ENCODE results near the gene NDUFV3.

DNA sequence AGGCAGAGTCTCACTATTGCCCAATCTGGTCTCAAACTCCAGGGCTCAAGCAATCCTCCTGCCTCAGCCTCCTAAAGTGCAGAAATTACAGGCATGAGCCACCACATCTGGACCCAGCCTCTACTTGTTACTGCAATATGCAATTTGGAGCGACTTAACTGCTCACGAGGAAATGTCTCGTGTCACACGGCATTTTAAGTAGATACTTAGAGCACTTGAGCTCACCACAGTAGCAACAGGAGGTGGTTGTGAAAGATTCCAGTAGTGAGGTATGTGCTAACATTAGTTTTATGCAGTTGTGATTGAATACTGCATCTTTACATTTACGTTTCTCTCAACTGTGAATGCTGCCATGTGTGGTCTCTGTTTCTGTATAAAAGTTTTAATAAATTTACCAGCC lies 5.8 kb upstream of the NDUFV3 start:
- TF ChIP-seq, protein P1, sequence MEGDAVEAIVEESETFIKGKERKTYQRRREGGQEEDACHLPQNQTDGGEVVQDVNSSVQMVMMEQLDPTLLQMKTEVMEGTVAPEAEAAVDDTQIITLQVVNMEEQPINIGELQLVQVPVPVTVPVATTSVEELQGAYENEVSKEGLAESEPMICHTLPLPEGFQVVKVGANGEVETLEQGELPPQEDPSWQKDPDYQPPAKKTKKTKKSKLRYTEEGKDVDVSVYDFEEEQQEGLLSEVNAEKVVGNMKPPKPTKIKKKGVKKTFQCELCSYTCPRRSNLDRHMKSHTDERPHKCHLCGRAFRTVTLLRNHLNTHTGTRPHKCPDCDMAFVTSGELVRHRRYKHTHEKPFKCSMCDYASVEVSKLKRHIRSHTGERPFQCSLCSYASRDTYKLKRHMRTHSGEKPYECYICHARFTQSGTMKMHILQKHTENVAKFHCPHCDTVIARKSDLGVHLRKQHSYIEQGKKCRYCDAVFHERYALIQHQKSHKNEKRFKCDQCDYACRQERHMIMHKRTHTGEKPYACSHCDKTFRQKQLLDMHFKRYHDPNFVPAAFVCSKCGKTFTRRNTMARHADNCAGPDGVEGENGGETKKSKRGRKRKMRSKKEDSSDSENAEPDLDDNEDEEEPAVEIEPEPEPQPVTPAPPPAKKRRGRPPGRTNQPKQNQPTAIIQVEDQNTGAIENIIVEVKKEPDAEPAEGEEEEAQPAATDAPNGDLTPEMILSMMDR (IDR thresholded peaks at IDR 0.05), result no peak
- TF ChIP-seq ZFX (IDR thresholded peaks at IDR 0.05; ENCODE audit: borderline replicate concordance), result no peak
